Spleen (tissue), 11 donors: ENCODE measurements around the gene BIN1. TPM values are rescaled to one million over a fixed set of nuclear protein-coding genes. Genes with fewer than 3 reads are reported as not detected.

Experiments used
- DNase-seq: peaks from one replicate; pipeline ENCODE4 v3.0.0-alpha.2; 2020
- H3K27ac ChIP-seq, 8 donors: fragments of 200-600 bp; sonication (generic) in 7 of 8; 1 replicate in 4 of 8; 2 replicates in 4 of 8; pipeline versions ENCODE4 v1.5.0 to v1.8.0; 2016 to 2021; ENCODE audit warnings: inconsistent platforms in 4 of 8, mild to moderate bottlenecking in 4 of 8, moderate library complexity in 1 of 8
- H3K27me3 ChIP-seq, 7 donors: fragments of 200-600 bp; sonication (generic) in 6 of 7; replicated peaks in 1 of 7; 1 replicate in 4 of 7; 2 replicates in 3 of 7; pipeline versions ENCODE4 v1.5.0 to v1.8.0; 2016 to 2021; ENCODE audit warnings: inconsistent platforms in 3 of 7, mild to moderate bottlenecking in 1 of 7
- H3K36me3 ChIP-seq, 6 donors: fragments of 200-600 bp; sonication (generic) in 5 of 6; 1 replicate in 4 of 6; 2 replicates in 2 of 6; pipeline versions ENCODE4 v1.5.0 to v1.8.0; 2016 to 2021; ENCODE audit warnings: inconsistent platforms in 2 of 6
- H3K4me1 ChIP-seq, 6 donors: fragments of 200-600 bp; sonication (generic) in 5 of 6; 1 replicate in 3 of 6; 2 replicates in 3 of 6; pipeline versions ENCODE4 v1.5.0 to v1.8.0; 2016 to 2021; ENCODE audit warnings: inconsistent platforms in 3 of 6
- H3K4me3 ChIP-seq, 8 donors: fragments of 200-600 bp; sonication (generic) in 7 of 8; 1 replicate in 4 of 8; 2 replicates in 4 of 8; pipeline versions ENCODE4 v1.5.0 to v1.8.0; 2016 to 2021; ENCODE audit warnings: inconsistent platforms in 4 of 8, mild to moderate bottlenecking in 4 of 8, moderate library complexity in 2 of 8
- H3K9me3 ChIP-seq, 8 donors: fragments of 200-600 bp; sonication (generic) in 7 of 8; 1 replicate in 4 of 8; 2 replicates in 4 of 8; pipeline versions ENCODE4 v1.5.0 to v1.8.0; 2016 to 2021; ENCODE audit warnings: inconsistent platforms in 4 of 8
- CTCF ChIP-seq, 11 experiments: fragments of 200-600 bp in 7 of 11; fragments of 450-650 bp in 4 of 11; sonication (generic) in 4 of 11; IDR thresholded peaks in 8 of 11; conservative IDR thresholded peaks in 3 of 11; 1 replicate in 7 of 11; 2 replicates in 4 of 11; pipeline versions ENCODE4 v1.4.0 to v1.8.0; 2016 to 2021; ENCODE audit warnings: antibody characterized with exemption in 11 of 11, inconsistent platforms in 4 of 11, mild to moderate bottlenecking in 1 of 11
- POLR2A ChIP-seq, 3 donors: fragments of 450-650 bp; IDR thresholded peaks; one replicate each; pipeline ENCODE4 v1.5.1; 2017; ENCODE audit warnings: antibody characterized with exemption in 3 of 3, mild to moderate bottlenecking in 1 of 3
- POLR2AphosphoS5 ChIP-seq, 3 donors: sonication (generic); formaldehyde crosslinking; IDR thresholded peaks; one replicate each; pipeline ENCODE4 v1.5.1; 2017; ENCODE audit warnings: antibody characterized with exemption in 3 of 3
- WGBS, 5 donors: extraction: QIAGEN DNeasy Blood & Tissue Kit in 3 of 5; methylation state at CpG; one replicate each; pipeline versions ENCODE4 v1.1.5 to v1.1.7; 2013 to 2018; 5-methylcytosine and 5-hydroxymethylcytosine counted together
- intact Hi-C: fragments of 100-400 bp; cut with DNase I; formaldehyde crosslinking; loops from one replicate; pipeline ENCODE4 v1.15.0; 2023; ENCODE audit warnings: low total_unique reads
- polyA plus RNA-seq, 3 donors: library from polyadenylated mRNA; stranded (reverse); fragments of 200-250 nt; gene quantifications; one replicate each; pipeline ENCODE4 v1.2.1, GENCODE V29; 2013
- total RNA-seq, 7 donors: library from RNA; depleted of rRNA in 3 of 7; stranded (reverse); fragments of >200 nt in 3 of 7; fragmentation: NEBNext Ultra II Directional in 4 of 7; extraction: Animal tissue kit (Norgen Biotek cat#: 25700) in 4 of 7; gene quantifications; one replicate each; pipeline versions ENCODE4 v1.1.0 to v1.2.1, GENCODE V29; 2016 to 2021
- donor health status: healthy with polysubstance abuse.
- donor health status: DM: no; HTN: no; CAD: no; lungs with moderate emphysema.
- donor health status: DM: no; HTN: no; CAD: no.
- donor health status: Bipolar disorder and iron deficiency.
- donor health status: healthy.
- donor health status: DM: no; HTN: no; CAD: no.
- donor health status: DM: yes; HTN: yes; CAD: no.

Gene BIN1
- total and polyA plus RNA-seq, 10 donors: 57.2 to 123 (median 70.4) TPM

GRCh38 chr2:127101756-127102477, 5.0 kb downstream of the BIN1 start:
- WGBS, 5 donors: 82 to 89% (median 84%) methylated on average over 9 to 10 of the region's 10 CpGs
- Histone ChIP-seq H3K4me1 (peaks cover 6 to 91% (median 50%) of the 10 kb centered on the region in 6 donors), H3K4me3 (no peak overlapping the region), H3K27me3 (peaks cover 0 to 16% (median 12%) of the 10 kb centered on the region in 7 donors), H3K27ac (no peak overlapping the region), H3K36me3 (no peaks in the 10 kb centered on the region), H3K9me3 (no peaks in the 10 kb centered on the region)
- TF ChIP-seq CTCF (IDR thresholded peaks at IDR 0.05 in 8 of 11, conservative IDR thresholded peaks at IDR 0.05 in 3 of 11) (no peak), POLR2AphosphoS5 (IDR thresholded peaks at IDR 0.05) (no peak), POLR2A (IDR thresholded peaks at IDR 0.05) (no peak)
- intact Hi-C loops: no loop called here
- peak; percentile 53 for DNase-seq

DNA sequence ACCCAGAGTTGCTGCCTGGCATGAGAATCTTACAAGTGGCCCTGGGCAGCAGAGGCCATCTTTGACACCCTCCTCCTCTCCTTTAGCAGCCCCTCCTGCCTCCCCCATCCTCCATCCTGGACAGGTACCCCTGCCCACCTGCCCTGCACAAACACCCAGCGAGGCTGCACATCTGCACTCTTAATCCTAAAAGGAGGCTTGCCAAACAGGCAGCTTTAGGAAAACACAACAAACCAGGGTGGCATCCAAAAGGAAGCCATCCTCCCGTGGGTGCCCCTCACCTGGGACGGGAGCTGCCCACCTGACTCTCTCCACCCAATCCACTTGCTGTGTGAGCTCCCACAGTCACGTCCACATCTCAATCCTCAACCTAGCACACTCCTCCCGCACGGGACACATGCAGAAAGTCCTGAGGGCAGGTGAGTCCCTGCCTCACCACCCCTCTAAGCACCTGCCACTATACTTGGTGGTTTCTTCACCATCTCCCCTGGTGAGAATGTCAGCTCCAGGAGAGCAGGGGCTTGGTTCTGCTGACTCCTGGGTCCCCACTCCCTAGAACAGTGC, 5.8 kb downstream of the BIN1 start:
- peaks cover 0 to 8% (median 6%) of the 10 kb centered on the region in 7 donors for H3K27me3 ChIP-seq
- no peak for TF ChIP-seq POLR2A (IDR thresholded peaks at IDR 0.05)
- no peak for TF ChIP-seq CTCF (IDR thresholded peaks at IDR 0.05 in 8 of 11, conservative IDR thresholded peaks at IDR 0.05 in 3 of 11)
- TF ChIP-seq POLR2AphosphoS5 (IDR thresholded peaks at IDR 0.05): no peak
- H3K4me3 ChIP-seq: no peak overlapping the region
- H3K4me1 ChIP-seq: peaks cover 6 to 86% (median 46%) of the 10 kb centered on the region in 6 donors
- peak; percentile 47 for DNase-seq
- intact Hi-C loops: no loop called here
- H3K9me3 ChIP-seq: no peaks in the 10 kb centered on the region
- peak overlapping the region in 1 of 8 donors; percentile 30 for H3K27ac ChIP-seq
- WGBS, 5 donors: 82 to 92% (median 90%) methylated on average over 5 to 6 of the region's 6 CpGs
- H3K36me3 ChIP-seq: no peaks in the 10 kb centered on the region

- peaks cover 0 to under 1% (median 0%) of the 10 kb centered on the region in 7 donors for H3K27me3 ChIP-seq
- H3K9me3 ChIP-seq: no peaks in the 10 kb centered on the region
- DNase-seq: peak; percentile 66
- H3K4me1 ChIP-seq: peaks cover 6 to 82% (median 45%) of the 10 kb centered on the region in 6 donors
- intact Hi-C loops: no loop called here
- TF ChIP-seq POLR2A (IDR thresholded peaks at IDR 0.05) (no peak), POLR2AphosphoS5 (IDR thresholded peaks at IDR 0.05) (no peak), CTCF (IDR thresholded peaks at IDR 0.05 in 8 of 11, conservative IDR thresholded peaks at IDR 0.05 in 3 of 11) (no peak)
- WGBS, 5 donors: 65 to 80% (median 77%) methylated on average over 13 to 15 of the region's 15 CpGs
- H3K36me3 ChIP-seq: no peaks in the 10 kb centered on the region
- peak overlapping the region in 1 of 8 donors; percentile 30 for H3K27ac ChIP-seq
- no peak overlapping the region for H3K4me3 ChIP-seq
Observed at GRCh38 chr2:127100251-127101047, 6.5 kb downstream of the BIN1 start.
